Fibroblast of mammary gland (primary cell): ENCODE results near the gene PGBD5.
"Not testable (repeated sequence)": the region's sequence is repeated elsewhere in the genome, so short reads cannot be mapped to it uniquely, and the experiment has no call there.

Source experiments
- DNase-seq: peaks from one replicate; pipeline ENCODE4 v3.0.0-alpha.2; 2010; ENCODE audit warnings: low read depth
- H3K4me3 ChIP-seq: 2 replicates; pipeline ENCODE4 v1.5.1; 2011; ENCODE audit warnings: low read depth, mild to moderate bottlenecking, low read length, moderate library complexity; ENCODE audit not compliant: control insufficient read depth
- TF ChIP-seq, protein P1 (sequence below): conservative IDR thresholded peaks from 2 replicates; pipeline ENCODE4 v1.5.1; 2011; ENCODE audit warnings: low read depth, low read length, inconsistent platforms; ENCODE audit not compliant: control insufficient read depth, insufficient read depth

PGBD5 gene

DNA sequence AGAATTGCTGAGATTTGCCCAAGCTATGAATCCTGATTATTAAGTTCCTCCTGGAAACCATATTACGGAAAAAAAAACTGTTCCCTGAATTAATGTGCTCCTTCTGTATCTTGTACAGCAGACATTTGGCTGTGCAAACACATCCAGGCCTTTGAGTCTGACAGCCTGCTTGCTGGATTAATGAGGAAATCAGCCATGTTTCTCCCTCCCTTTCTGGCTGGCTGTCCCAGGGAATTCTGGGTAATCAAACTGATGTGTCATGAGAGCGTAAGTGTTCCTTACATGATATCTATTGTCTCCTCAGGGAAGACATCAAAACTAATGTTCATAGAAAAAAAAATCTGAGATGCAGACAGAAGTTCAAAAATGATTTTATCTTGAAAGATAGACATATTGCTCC lies 18.8 kb downstream of the PGBD5 start:
- peak; percentile 5 for DNase-seq
- TF ChIP-seq, protein P1, sequence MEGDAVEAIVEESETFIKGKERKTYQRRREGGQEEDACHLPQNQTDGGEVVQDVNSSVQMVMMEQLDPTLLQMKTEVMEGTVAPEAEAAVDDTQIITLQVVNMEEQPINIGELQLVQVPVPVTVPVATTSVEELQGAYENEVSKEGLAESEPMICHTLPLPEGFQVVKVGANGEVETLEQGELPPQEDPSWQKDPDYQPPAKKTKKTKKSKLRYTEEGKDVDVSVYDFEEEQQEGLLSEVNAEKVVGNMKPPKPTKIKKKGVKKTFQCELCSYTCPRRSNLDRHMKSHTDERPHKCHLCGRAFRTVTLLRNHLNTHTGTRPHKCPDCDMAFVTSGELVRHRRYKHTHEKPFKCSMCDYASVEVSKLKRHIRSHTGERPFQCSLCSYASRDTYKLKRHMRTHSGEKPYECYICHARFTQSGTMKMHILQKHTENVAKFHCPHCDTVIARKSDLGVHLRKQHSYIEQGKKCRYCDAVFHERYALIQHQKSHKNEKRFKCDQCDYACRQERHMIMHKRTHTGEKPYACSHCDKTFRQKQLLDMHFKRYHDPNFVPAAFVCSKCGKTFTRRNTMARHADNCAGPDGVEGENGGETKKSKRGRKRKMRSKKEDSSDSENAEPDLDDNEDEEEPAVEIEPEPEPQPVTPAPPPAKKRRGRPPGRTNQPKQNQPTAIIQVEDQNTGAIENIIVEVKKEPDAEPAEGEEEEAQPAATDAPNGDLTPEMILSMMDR, result no peak
- H3K4me3 ChIP-seq, result no peak overlapping the region

DNA sequence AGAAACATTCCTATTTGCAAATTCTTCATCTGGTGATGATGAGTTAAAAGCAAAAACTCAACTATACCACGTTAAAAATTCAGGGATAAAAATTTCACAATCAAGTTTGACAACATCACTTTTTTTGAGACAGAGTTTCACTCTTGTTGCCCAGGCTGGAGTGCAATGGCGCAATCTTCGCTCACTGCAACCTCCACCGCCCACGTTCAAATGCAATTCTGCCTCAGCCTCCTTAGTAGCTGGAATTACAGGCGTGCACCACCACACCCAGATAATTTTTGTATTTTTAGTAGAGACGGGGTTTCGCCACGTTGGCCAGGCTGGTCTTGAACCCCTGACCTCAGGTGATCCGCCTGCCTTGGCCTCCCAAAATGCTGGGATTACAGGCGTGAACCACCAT lies 19.4 kb downstream of the PGBD5 start:
- DNase-seq, result not testable (repeated sequence)

DNA sequence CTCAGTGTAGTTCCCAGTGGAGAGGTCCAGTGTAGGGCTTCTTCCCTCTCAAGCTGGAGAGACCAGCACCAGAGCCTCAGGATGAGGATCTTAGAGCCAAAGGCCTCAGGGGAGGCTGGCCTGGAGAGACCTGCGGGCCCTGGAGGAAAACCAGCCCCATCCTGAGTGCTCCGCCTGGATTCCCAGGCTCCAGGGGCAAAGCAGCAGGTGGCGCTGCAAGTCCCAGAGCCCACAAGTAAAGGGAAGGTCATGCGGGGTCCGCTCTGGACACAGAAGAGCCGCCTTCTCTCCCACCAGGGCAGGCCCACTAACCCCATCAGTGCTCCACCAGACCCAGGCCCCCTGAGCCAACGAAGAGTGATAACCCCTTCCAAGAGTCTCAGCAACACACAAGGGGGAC lies 22.7 kb downstream of the PGBD5 start:
- no peak overlapping the region for H3K4me3 ChIP-seq
- DNase-seq, result no peak
- TF ChIP-seq, protein P1, result no peak

More for the DNA sequence above, 19.4 kb downstream of the PGBD5 start:
- H3K4me3 ChIP-seq, result not testable (repeated sequence)

DNA sequence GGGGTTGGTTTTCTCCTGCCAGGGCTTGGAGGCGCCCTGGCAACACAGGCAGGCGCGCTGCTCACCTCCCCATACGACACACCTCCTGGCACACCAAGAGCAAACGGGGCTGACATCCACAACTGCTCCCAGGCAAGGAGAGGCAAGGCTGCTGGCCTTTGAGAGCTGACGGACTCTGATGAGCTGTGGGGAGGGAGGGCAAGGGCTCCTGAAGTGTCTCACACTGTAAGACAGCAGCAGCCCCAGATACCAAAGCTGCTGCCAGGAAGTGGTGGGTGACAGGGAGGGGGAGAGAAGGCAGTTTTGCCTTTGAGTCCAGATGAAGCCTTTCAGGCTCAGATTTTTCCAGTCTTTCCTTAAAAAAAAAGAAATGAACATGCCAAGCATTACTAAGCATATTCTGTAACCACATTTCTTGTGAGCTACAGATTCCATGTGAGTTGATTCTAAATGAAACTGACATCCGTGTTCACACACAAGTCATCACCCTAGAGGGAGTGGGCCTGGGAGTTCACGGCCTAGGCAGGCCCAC lies 24.3 kb downstream of the PGBD5 start:
- H3K4me3 ChIP-seq, result no peak overlapping the region
- DNase-seq, result peak; percentile 14
- TF ChIP-seq, protein P1, result no peak

DNA sequence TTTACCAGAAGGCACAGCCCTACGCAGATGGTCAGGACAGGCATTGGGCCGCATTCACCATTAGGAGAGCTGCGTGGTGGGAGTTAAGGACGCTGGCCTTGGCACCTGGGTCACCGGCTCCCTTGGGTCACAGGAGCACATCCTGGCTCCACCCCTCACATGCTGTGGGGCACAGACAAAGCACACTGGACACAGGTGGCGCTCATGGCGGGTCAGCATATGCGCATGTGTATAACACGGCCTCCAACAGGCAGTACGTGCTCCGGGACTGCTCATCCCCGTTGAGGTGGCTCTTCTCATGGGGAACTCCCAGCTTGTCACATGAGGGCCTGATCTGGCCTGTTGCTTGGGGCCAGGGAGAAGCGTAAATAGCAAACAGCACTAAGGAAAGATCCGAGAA lies 25.0 kb downstream of the PGBD5 start:
- no peak for DNase-seq
- no peak overlapping the region for H3K4me3 ChIP-seq
- TF ChIP-seq, protein P1, result no peak

DNA sequence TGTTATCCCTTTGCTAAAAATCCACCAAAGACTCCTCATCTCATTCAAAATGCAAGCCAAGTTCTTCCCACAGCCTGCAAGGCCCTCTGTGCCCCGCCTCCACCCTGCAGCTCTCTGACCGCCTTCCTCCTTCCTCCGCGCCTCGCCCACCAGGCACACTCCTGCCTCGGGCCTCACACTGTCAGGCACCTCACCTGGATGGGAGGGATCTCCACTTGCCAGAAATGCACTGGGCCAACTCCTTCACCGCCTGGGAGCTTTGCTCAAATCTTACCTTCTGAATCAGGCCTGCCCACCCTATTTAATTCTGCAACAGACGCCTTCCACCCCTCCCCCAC lies 26.2 kb downstream of the PGBD5 start:
- TF ChIP-seq, protein P1, result no peak
- H3K4me3 ChIP-seq, result no peak overlapping the region
- no peak for DNase-seq

DNA sequence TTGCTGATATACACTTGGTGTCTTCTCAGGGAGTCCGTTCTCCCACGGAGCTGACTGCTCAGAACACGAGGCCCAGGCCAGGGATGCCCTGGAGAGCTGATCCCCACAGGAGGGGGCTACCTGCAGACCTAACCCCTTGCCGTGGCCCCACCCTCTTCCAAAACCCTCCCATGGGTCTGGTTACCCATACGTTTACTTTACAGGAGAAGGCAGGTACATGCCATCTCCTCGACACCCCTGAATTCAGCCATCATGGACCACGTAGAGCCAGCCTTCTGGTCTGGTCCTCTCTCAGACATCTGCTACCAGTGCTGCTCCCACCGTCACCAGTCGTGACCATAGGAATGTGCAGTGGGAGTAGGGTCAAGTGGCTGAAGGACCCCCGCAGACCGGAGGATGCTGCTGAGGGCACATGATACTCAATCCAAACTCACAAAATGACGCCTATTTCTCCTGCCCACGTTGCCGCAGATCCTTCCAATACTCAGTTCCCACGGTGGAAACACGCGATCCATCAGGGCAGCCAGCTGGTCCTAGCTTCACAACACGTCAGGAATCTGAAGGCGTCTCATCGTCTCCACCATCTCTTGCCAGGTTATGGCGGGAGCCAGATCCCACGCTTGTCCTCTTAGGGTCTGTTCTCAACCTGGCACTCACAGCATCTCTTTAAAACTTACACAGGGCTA lies 26.7 kb downstream of the PGBD5 start:
- TF ChIP-seq, protein P1, result no peak
- no peak overlapping the region for H3K4me3 ChIP-seq

More for the DNA sequence above, 26.7 kb downstream of the PGBD5 start:
- DNase-seq, result peak; percentile 17
